Posterior vena cava (tissue), 2 donors: ENCODE measurements around the gene NOL9. TPM values are rescaled to one million over a fixed set of nuclear protein-coding genes. Genes with fewer than 3 reads are reported as not detected.
"Not testable (repeated sequence)": the region's sequence is repeated elsewhere in the genome, so short reads cannot be mapped to it uniquely, and the experiment has no call there.

Source experiments
- DNase-seq: peaks from one replicate; pipeline ENCODE4 v3.0.0-alpha.2; 2020; ENCODE audit warnings: low spot score
- intact Hi-C, 2 donors: fragments of 100-400 bp; cut with DNase I; formaldehyde crosslinking; loops; one replicate each; pipeline versions ENCODE4 v1.14.1 to v1.14.2; 2022 to 2023
- total RNA-seq, 2 donors: library from RNA; stranded (reverse); fragmentation: NEBNext Ultra II Directional; extraction: Animal tissue kit (Norgen Biotek cat#: 25700); gene quantifications; one replicate each; pipeline ENCODE4 v1.2.1, GENCODE V29; 2021
- donor health status: DM: yes; HTN: yes; CAD: no.
- donor health status: DM: yes; HTN: yes; CAD: no.

NOL9 gene
- total RNA-seq, 2 donors from 2014 or later = 21.2 to 23.9 TPM

GRCh38 chr1:6496890-6497214, 57.5 kb downstream of the NOL9 start:
- no peak for DNase-seq
- intact Hi-C loops = no loop called here

- no peak for DNase-seq
- intact Hi-C loops = no loop called here
Measured at GRCh38 chr1:6496365-6496721, 58.0 kb downstream of the NOL9 start.

GRCh38 chr1:6495540-6496364, 58.6 kb downstream of the NOL9 start:
- intact Hi-C loops = no loop called here
- DNase-seq = no peak

- no peak for DNase-seq
Measured at GRCh38 chr1:6495041-6495441, 59.3 kb downstream of the NOL9 start.

GRCh38 chr1:6494627-6495026, 59.7 kb downstream of the NOL9 start:
- DNase-seq = no peak
- intact Hi-C loops = no loop called here

More at GRCh38 chr1:6495041-6495441, 59.3 kb downstream of the NOL9 start:
- intact Hi-C loops = no loop called here

- intact Hi-C loops, DNase-seq: not testable (repeated sequence)
Measured at GRCh38 chr1:6493834-6494223, 60.5 kb downstream of the NOL9 start.

GRCh38 chr1:6491966-6492365, 62.3 kb downstream of the NOL9 start:
- no peak for DNase-seq
- intact Hi-C loops = no loop called here

- intact Hi-C loops = no loop called here
- DNase-seq = no peak
Measured at GRCh38 chr1:6491480-6491962, 62.8 kb downstream of the NOL9 start, which contains the start of gene PLEKHG5. Gene PLEKHG5 (minus strand): TSS chr1:6491667. CDS start chr1:6477571, 14,096 bp downstream.

- DNase-seq = no peak
- intact Hi-C loops = no loop called here
Measured at GRCh38 chr1:6491081-6491449, 63.2 kb downstream of the NOL9 start.

- intact Hi-C loops = no loop called here
- no peak for DNase-seq
Measured at GRCh38 chr1:6490181-6491080, 63.9 kb downstream of the NOL9 start.

- peak; percentile 89 for DNase-seq
- intact Hi-C loops = loop anchor here (10.0 kb wide), 1 partner anchor 155 kb away; no protein-coding TSS in a partner anchor
Measured at GRCh38 chr1:6489799-6490180, 64.5 kb downstream of the NOL9 start.

- intact Hi-C loops = loop anchor here (10.0 kb wide), 1 partner anchor 155 kb away; no protein-coding TSS in a partner anchor
- DNase-seq = no peak
Measured at GRCh38 chr1:6489383-6489765, 64.9 kb downstream of the NOL9 start.

GRCh38 chr1:6488602-6489382, 65.5 kb downstream of the NOL9 start:
- intact Hi-C loops = loop anchor here (10.0 kb wide), 1 partner anchor 156 kb away; no protein-coding TSS in a partner anchor
- no peak for DNase-seq

GRCh38 chr1:6487804-6488484, 66.4 kb downstream of the NOL9 start:
- DNase-seq = no peak
- intact Hi-C loops = loop anchor here (10.0 kb wide), 1 partner anchor 157 kb away; no protein-coding TSS in a partner anchor

- intact Hi-C loops = loop anchor here (10.0 kb wide), 1 partner anchor 158 kb away; no protein-coding TSS in a partner anchor
Measured at GRCh38 chr1:6486433-6487011, 67.8 kb downstream of the NOL9 start.

GRCh38 chr1:6485168-6486101, 68.9 kb downstream of the NOL9 start:
- no peak for DNase-seq
- intact Hi-C loops = loop anchor here (10.0 kb wide), 1 partner anchor 159 kb away; no protein-coding TSS in a partner anchor

More at GRCh38 chr1:6486433-6487011, 67.8 kb downstream of the NOL9 start:
- peak; percentile 95 for DNase-seq

- intact Hi-C loops = loop anchor here (10.0 kb wide), 1 partner anchor 160 kb away; no protein-coding TSS in a partner anchor
- DNase-seq = no peak
Measured at GRCh38 chr1:6484826-6485167, 69.5 kb downstream of the NOL9 start.
